ENCODE data around the gene MRPL14. TPM values are rescaled to one million over a fixed set of nuclear protein-coding genes. Genes with fewer than 3 reads are reported as not detected.

Gene MRPL14
- total and polyA plus RNA-seq, 9 of the 15 experiments (the other 6 are each of a cell fraction or from before 2014, with no cell fraction given), result 126 to 424 (median 165) TPM

DNA sequence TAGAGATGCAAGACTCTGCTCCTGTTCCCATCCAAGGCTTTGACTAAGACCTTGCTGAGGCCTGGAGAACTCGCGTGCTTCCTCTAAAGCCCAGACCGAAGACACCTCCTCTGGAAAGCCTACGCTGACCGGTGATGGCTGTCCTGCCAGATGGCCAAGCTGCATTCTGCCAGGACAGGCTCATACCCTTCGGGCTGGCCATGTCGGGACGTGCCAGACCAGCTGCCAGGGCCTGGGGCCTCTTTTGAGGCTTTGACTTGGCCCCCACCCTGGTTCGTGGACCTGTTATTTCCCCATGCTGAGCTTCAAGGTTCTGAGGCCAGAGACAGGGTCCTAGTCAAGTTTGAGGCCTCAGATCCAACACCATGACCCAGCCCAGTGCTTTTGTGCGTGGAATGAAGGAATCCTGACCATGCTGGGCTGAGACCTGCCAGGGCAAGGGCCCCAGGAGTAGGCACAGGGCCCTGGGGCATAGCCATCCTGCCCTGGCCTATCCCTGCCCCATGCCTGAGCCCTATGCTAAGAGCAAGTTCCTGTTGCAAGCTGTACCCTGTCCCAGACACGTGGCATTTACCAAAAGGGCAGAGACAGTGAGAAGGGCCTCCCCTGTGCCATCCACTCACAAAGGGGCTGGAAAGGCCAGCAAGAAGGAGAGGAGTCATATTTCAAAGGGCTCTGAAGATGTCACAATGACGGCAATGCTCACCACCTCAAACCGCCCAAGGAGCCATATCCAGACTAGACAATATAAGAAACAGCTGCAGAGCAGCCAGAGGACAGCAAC lies 42.8 kb downstream of the MRPL14 start (continued):
- TF ChIP-seq, protein P1, sequence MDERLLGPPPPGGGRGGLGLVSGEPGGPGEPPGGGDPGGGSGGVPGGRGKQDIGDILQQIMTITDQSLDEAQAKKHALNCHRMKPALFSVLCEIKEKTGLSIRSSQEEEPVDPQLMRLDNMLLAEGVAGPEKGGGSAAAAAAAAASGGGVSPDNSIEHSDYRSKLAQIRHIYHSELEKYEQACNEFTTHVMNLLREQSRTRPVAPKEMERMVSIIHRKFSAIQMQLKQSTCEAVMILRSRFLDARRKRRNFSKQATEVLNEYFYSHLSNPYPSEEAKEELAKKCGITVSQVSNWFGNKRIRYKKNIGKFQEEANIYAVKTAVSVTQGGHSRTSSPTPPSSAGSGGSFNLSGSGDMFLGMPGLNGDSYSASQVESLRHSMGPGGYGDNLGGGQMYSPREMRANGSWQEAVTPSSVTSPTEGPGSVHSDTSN (CRISPR knock-in tag; IDR thresholded peaks at IDR 0.05; ENCODE audit: low read depth), result no peak
- TF ChIP-seq, protein P1 (tag; conservative IDR thresholded peaks at IDR 0.05; ENCODE audit: low read depth), result 0 out of 2 replicates have a peak, but pooled peaks have one; percentile 18
- TF ChIP-seq ZNF184 (CRISPR knock-in tag; IDR thresholded peaks at IDR 0.05), result no peak
- TF ChIP-seq ZKSCAN1 (IDR thresholded peaks at IDR 0.05; ENCODE audit: low read depth, low read length), result no peak
- peak; percentile 27; the same call in 1 of the 2 replicates for TF ChIP-seq CEBPB (tag; IDR thresholded peaks at IDR 0.05)
- no peak for TF ChIP-seq GATAD2B (IDR thresholded peaks at IDR 0.05; ENCODE audit: borderline replicate concordance)
- no peak for TF ChIP-seq PHF8 (IDR thresholded peaks at IDR 0.05; ENCODE audit: borderline replicate concordance, low read length)

All from K562 (cell line).